T1000 (cell line): ENCODE results near the gene PTPN3.

Source experiments
- DNase-seq: peaks from one replicate; lab custom pipeline; 2025; ENCODE audit warnings: mixed read lengths; lab: John Stamatoyannopoulos, UW

Gene PTPN3

DNA sequence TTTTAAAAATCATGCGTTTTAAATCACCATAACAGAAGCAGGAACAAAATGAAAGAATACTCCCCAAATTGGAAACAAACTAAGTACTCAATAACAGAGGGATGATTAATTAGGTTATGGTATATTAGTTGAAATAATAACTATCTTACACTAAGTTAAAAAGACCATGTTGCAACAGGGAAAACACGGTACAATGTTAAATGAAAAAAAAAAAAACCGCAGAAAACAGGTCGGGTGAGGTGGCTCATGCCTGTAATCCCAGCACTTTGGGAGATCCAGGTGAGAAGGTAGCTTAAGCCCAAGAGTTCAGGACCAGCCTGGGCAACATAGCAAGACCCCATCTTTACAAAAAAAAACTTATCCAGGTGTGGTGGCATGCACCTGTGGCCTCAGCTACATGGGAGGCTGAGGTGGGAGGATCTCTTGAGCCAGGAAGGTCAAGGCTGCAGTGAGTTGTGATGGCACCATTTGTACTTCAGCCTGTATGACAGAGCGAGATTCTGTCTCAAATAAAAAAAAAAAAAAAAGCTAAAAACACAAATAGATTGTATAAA is 2.4 kb upstream of the PTPN3 start:
- no peak for DNase-seq

DNA sequence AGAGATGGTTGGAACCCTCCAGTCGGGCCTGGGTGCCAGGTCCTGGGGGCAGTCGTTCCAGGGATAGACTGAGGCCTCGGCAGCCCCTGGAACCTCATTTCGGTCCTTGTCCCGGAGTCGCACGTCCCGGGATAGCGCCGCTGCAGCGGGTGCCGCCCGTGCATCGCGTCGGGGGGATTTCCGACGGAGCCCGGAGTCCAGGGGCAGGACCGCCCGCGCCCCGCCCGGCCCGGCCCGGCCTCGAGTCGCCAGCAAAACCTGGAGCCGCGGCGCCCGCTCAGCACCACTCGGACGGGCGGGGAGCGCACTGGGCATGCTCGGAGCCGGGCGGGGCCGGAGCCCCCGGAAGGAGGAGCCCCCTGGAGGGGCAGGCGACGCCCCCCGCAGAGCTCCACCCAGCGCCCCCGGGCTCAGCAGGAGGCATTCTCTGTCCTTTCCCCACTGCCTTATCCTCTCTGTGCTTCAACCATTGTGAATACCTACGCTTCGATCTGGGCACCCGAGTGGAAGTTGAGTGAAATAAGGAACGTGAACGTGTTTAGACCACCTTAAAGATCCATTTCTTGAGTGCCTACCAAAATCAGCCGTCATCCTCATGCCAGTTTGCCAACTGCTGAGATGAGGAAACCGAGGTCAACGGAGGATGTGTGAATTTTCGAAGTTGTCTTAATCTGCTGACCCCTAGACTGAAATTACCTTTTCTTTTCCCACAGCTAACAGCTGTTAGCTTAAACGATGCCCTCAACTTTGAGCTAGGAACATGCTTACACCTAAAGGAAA is 1.7 kb upstream of the PTPN3 start:
- no peak for DNase-seq

DNA sequence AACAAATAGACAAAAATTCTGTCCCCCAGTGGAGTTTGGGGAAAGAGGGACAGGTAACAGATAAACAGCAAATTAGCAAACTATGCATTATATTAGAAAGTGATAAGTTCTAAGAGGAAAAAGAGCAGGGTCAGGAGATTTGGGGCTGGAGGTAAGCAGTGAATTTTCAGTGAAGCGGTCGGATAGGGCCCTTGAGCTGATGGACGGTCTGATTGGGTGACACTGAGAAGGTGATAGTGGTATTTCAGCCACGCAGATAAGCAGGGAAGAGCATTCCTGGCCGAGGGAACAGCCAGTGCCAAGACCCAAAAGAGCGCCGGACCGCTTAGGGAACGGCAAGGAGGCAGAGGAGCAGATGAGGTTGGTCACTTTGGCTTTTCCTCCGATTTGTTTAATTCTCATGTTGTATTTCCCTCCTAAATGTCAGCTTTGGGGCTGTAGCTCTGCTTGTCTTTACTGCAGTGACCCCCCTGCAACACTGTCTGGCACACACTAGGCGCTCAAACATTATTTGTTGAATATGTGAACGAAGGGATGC is 1.1 kb upstream of the PTPN3 start:
- DNase-seq, result no peak

DNA sequence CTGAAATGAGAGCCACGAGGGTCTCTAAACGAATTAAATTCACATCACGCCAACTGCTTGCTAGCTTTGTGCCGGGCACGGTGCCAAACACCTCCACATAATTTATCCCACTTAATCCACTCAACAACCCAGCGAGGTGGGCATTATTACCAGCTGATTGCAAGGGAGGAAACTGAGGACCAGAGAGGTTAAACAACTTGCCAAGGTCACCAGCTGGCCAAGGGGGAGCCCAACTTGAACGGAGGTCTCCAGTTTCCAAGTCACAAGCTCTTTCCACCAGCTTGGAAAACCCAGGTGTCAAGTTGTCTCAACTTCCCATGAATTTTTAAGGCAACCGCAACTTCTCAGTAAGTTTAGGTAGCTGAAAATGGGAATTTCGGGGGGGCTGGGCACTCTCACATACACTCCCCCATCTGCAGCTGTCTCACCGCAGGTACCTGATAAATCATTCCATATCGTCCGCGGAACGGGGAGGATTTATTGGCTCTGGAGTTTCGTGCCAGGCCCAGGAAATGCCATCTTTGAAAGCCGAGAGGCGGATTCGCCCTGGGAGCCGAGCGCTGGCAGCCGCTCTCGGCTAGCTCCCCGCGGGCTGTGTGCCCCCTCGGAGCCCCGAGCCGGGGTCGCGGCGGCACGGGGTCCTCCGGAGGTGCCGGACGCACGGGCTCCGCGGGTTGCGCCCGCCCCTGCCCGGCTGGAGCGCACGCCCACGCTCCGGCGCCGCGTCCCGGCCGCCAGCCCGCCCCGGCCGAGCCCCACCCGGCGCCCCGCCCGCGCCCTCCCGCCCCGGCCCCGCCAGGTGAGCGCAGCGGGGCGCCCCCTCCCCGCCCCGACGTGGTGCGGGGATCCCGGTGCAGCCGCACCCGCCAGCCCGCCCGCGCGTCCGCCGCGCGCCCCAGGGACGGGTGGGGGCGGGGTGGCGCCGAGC is 617 bp downstream of the PTPN3 start:
- DNase-seq, result no peak

DNA sequence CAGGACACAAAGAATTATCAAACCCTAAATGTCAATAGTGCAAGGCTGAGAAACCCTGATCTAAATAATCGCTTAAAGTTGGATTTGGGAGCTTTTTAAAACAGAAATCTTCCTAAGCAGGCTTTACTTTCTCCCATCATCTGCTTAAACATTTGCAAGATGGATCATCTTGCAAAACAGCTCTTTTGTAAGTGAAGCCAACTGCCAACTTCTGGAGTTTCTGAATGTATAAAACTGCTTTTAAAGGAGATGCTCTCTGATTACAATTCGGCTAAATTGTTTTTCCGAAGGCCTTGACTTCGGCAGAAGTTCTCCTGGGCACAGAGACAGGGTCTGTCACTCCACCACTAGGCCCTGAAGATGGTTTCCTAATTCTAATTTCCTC is 1.3 kb downstream of the PTPN3 start:
- DNase-seq, result no peak

DNA sequence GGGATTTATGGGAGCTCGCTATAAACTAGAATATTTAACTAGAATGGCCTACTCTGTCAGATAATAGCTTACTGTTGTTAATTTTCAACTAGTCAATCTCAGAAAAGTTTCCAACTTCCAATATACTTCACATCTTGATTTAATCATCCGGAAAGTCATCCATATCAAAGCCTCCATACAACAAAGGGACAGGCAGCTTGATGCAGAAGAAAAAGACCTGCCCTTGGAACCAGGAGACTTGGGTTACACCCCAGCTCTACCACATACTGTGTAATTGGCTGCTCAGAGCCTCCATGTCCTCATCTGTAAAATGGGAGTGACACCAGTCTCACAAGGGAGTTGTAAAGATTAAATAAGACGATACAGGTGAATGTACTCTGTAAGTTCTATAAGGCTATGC is 1.9 kb downstream of the PTPN3 start:
- no peak for DNase-seq

DNA sequence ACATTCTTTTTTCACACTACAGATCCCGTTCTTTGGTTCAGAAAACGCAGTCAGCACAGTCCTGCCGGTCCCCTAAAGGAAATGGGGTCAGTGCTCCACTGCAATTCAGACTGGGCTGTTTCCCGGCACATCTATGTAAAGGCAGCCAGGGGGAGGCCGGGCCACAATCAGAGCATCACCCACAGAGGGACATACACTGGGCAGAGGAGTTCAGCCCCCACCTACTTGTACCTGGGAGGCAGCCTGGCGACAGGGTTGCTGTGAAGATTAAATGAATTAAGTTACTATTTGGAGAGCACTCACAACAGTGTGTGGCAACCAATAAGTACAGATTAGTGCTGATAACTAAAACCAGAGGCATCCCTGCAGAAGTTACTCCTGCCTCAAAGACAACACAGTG is 4.5 kb downstream of the PTPN3 start:
- no peak for DNase-seq

DNA sequence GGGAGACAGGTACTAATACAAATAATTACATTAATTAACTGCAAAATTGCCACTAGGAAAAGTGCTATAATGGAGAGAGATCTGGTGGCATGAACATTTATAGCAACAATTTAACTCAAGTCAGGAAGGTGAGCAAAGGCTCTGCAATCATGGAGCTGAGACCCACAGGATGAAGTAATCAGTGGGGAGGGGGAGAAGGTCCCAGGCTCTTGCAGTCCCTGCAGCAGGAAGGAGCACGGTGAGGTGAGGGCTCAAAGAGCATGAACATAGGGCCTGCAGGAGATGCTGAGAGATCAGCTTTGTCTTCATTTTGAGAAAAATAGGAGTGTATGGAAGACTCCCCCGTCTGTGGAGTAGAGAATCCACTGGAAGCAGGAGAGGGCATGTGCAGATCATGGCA is 6.5 kb downstream of the PTPN3 start:
- no peak for DNase-seq

DNA sequence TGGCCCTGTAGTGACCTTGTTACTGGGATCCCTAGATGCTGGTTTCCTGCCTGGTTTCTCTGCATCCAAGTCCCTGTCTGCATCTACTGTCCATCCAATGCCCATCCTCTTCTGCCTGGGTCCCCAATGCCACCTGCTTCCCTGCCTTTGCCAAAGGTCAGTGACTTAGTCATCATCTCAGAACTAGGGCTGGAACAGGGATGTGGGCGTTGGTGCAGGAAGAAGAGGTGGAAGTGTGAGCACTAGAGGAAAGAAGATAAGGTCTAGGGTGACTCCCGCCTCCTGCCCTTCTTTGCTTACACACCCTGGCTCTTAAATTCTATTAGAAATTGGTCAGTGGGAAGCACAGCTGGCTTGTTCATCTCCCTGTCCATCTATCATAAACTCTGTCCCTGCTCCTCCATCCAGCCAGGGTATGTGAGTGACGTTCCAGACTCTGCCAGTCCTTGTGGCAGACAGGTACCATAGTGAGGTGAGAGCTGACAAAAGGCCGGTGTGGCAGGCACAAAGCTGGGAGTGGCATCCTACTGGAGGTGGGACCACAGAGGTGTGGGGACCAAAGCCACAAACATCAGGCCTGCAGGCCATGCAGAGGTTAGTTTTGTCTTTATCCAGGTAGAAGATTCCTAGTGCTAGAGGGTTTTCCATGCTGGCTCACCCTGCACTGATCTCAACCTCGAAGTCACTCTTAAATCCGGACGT is 9.2 kb downstream of the PTPN3 start:
- no peak for DNase-seq

DNA sequence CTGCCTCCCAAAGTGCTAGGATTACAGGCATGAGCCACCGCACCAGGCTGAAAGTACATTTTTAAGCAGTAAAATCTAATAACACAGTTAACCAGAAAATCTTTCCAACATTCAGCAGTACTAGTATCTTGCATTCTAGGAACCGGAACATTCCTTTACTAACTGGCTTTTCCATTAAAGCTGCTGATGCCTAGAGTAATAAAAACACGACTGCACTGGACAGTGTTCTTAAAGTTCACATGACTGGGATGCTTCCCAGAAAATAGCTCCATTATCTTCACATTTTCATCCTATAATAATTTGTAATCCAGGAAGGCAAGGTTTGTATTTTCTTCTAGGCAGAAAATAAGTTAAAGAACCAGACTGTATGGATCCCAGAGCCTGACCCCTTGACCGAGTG is 9.8 kb downstream of the PTPN3 start:
- no peak for DNase-seq

DNA sequence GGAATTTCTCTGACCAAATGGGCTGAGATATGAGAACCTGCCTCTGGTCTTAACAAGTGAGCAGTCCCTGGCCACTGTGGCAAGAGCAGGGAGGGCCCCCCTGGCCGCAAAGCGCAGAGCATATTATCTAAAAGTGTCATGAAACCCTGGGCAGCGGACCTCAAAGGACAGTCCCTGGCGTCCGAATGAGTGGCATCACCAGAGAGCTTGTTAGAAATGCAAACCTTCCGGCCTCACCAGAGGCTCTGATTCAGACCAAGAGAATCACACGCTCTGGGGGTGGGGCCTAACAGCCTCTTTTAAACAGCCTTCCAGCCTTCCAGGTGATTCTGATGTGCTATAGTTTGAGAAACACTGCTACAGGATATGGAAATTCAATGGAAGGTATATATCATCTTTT is 10.9 kb downstream of the PTPN3 start:
- no peak for DNase-seq

DNA sequence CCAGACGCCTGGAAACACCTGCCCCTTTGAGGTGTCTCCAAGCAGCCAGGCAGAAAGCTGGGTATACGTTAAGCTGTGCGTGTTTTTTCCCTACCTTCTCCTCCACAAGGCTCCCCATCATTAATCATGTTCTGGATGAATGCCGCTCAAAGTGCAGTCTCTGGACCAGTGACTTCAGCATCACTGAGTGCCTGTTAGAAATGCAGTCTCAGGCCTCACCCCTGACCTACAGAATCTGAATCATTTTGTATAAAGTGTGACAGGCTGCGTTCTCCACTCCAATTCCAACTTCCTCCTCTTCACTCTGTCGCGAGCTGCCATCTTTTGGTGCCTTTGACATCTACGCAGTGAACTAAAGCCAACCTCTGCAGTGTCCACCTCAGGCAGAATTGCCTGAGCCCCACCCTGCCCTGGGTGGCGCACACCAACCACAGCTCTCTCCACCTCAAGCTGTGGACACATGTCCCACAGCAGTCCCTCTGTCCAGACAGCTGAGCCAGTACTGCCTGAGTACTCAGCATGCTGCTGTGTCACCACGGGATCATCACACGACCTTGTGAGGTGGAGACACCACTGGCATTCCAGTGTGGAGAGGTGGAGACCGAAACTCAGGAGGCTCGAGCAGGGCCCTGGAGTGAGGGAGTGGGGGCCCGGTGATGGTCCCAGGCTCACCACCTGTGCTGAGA is 14.2 kb downstream of the PTPN3 start:
- DNase-seq, result no peak

DNA sequence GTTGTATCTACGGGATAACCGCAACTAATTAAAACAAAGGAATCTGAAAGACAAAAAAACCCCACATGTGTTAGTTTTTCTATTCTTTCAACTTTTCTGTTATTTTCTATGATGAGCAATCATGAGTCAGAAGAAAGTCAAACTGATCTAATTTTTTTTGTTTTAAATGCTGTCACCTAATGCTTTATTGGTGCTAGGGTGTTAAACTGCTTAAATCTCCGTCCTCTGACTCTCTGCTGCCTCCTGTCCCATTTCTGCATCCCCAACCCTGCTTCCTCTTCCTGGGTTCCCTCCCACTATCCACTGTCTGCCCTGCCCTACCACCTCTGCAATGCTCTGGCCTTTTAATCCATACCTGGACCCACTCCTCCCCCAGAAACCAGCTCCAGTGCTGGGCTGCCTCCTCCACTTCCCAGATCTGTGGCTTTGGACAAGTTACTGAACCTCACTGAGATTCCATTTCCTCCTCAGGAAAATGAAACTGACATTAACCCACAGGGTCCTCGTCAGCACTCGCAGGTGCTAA is 15.7 kb downstream of the PTPN3 start:
- no peak for DNase-seq

DNA sequence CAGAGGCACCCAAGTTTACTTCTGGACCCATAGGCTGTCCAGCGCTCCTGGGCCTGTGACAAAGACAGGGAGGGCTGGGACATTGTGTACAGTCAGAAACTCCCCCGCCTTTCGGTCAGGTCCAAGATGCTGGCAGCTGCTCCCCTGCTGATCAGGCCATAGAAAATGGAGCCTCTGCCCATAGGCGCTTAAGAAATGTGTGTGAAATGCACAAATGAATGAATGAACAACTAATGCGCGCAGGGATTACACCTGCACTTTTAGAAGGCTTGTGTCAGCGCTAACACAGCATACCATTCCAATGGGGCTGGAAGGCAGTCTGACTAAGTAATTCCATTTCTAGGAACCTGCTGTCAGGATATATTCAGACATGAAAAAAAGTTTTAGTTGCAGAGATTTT is 16.3 kb downstream of the PTPN3 start:
- no peak for DNase-seq

DNA sequence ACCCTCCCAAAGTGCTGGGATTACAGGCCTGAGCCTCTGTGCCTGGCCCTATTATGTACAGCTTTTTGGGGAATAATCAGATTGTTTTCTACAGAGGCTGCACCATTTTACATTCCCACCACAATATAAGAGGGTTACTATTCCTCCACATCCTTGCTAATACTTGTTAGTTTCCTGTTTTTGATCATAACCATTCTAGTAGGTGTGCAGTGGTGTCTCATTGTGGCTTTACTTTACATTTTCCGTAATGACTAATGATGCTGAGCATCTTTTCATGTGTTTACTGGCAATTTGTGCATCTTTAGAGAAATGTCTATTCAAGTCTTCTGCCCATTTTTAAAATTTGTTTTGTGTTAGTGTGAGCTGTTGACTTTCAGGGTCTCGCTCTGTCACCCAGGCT is 18.3 kb downstream of the PTPN3 start:
- no peak for DNase-seq

DNA sequence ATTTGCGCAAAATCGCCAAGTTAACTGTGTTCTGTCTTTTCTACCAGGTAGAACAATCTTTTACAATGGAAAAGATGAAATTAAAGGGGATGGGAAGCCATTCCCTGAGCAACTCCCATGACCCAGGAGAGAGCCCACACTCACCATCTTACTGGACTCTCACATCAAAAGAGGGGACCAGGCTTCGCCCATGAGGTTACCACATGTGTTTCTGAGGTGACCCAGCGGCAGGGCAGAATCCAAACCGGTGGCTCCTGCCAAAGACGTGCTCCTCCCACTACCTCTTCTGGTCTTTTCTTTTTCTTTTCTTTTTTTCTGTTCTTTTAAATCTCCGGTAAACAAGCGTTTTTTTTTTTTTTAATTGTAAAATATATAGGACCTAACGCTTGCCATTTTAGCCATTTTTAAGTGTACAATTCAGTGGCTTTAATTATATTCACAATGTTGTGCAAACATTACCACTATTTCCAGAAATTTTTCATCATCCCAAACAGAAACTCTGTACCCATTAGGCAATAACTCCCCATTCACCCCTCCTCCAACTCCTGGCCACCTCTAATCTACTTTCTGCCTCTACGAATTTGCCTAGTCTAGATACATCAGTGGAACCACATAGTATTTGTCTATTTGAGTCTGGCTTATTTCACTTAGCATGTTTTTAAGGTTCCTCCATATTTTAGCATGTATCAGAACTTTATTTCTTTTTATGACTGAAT is 19.3 kb downstream of the PTPN3 start:
- no peak for DNase-seq

DNA sequence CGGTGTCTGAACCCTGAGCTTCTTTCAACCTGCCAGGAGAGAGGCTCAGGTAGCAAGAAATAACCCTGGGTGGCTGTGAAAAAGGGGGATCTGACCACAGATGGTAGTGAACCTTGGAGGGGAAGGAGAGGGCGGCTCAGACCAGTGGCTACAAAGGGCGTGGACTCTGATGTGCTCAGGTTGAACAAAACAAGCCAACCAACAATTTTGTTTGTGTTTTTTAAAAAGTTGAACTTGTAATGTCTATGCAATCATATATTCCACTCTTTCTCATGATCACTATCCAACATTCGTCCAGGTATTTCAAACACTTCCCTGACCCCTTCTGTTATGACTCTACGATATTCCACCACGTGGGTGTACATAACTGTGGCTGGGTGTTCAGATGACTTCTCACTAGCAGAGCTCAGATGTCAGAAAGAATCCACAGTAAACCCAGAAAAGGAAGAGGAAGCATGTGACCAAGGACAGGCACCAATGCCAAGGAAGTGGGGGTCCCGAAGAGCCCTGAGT is 20.0 kb downstream of the PTPN3 start:
- DNase-seq, result no peak

DNA sequence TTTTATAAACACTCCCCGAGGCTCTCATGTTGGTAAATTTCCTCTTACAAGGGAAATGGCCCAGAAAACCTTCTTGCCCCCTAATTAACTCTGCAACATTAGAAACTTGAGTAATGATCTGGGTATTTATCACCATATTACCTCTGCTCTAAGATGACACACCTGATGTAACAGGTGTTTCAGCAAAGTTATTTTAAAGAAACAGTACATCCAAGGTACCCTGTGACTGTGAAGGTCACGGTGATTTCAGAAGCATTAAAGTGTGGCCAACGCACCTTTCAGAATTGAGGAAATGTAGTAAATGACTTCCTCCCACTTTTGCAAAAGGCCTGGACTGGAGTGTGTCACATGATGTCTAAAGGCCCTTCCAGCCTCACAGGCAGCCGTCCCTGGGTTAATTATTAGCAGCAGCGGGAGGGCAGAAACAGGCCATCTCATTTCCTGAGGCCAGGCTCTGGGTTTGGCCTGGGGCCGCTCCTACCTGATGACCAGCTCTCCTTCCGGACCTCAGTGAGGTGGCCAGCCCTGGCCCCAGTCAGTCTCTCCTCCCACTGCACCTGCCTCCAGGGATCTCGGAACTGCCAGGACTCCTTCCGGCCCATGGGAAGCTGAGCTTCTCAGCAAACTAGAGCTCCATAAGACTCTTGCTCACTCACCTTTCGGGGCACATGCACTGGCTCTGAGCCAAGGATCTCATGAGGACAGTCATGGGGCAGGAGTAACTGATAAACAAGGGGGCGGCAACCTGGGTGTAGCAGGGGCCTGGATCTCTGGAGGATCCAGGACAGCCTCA is 20.7 kb downstream of the PTPN3 start:
- no peak for DNase-seq

DNA sequence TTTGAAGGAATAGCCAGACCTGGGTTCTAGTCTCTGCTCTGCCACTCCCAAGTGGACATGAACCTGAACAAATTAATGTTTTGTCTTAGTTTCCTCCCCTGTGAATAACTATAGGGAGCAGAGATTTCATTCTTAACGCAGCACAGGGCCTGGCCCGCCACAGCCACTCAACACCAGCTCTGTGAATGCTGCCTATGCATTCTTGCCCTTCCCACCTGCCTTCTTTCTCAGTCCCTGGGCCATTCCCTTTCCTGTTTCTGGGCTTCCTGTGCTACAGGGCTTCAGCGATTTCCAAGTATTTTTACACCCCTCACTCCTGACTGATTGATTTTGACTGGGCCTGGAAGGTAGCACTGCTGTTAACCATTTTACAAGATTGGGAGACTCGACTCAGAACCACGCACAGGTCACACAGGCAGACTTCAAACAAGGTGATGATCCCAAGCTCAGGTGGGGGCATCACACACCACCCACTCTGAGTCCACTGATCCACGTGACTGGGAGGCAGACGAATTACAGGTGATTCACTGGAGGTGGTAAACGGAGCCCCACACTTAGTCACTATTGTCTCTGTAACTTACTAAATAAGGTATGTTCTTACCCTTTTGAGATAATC is 21.4 kb downstream of the PTPN3 start:
- no peak for DNase-seq
